ENCODE measurements around the gene ELAVL3. TPM values are rescaled to one million over a fixed set of nuclear protein-coding genes. Genes with fewer than 3 reads are reported as not detected.
"Not testable (repeated sequence)": the region's sequence is repeated elsewhere in the genome, so short reads cannot be mapped to it uniquely, and the experiment has no call there.

Gene ELAVL3
- total and polyA plus RNA-seq, 2 donors (not counting 1 experiment from before 2014, with no cell fraction given) = under 0.01 TPM; not detected in 1

GRCh38 chr19:11457831-11458230, 23.0 kb downstream of the ELAVL3 start:
- DNase-seq (ENCODE audit: low read depth in 2 of 2) = no peak
- no peak for TF ChIP-seq EZH2 (IDR thresholded peaks at IDR 0.05; ENCODE audit: low read length, missing control alignments)
- TF ChIP-seq, protein P1, sequence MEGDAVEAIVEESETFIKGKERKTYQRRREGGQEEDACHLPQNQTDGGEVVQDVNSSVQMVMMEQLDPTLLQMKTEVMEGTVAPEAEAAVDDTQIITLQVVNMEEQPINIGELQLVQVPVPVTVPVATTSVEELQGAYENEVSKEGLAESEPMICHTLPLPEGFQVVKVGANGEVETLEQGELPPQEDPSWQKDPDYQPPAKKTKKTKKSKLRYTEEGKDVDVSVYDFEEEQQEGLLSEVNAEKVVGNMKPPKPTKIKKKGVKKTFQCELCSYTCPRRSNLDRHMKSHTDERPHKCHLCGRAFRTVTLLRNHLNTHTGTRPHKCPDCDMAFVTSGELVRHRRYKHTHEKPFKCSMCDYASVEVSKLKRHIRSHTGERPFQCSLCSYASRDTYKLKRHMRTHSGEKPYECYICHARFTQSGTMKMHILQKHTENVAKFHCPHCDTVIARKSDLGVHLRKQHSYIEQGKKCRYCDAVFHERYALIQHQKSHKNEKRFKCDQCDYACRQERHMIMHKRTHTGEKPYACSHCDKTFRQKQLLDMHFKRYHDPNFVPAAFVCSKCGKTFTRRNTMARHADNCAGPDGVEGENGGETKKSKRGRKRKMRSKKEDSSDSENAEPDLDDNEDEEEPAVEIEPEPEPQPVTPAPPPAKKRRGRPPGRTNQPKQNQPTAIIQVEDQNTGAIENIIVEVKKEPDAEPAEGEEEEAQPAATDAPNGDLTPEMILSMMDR (conservative IDR thresholded peaks at IDR 0.05 in 1 of 2, IDR thresholded peaks at IDR 0.05 in 1 of 2; ENCODE audit: low read depth in 1 of 2, low read length in 2 of 2) = no peak
- no peak overlapping the region for H3K4me2 ChIP-seq (ENCODE audit: extremely low read depth, insufficient read depth, low read length)
- H3K36me3 ChIP-seq (ENCODE audit: control insufficient read depth, insufficient read depth, low read length) = no peaks in the 10 kb centered on the region
- H3K9ac ChIP-seq (ENCODE audit: insufficient read depth, low read length) = no peak overlapping the region
- H3K27me3 ChIP-seq (ENCODE audit: control insufficient read depth, insufficient read depth, low read length) = no peaks in the 10 kb centered on the region
- H2AFZ ChIP-seq (ENCODE audit: low read length) = no peak overlapping the region
- H3K79me2 ChIP-seq (ENCODE audit: control insufficient read depth, insufficient read depth, low read length) = no peaks in the 10 kb centered on the region
- no peaks in the 10 kb centered on the region for H3K9me3 ChIP-seq (ENCODE audit: control insufficient read depth, insufficient read depth, low read depth, low read length)
- no peaks in the 10 kb centered on the region for H4K20me1 ChIP-seq (ENCODE audit: control insufficient read depth, extremely low read depth, insufficient read depth, low read length)
- no peak overlapping the region for H3K27ac ChIP-seq (ENCODE audit: insufficient read depth, low read length)
- no peaks in the 10 kb centered on the region for H3K4me1 ChIP-seq (ENCODE audit: control insufficient read depth, extremely low read depth, insufficient read depth, low read length)
- H3K4me3 ChIP-seq (replicated peaks in 1 of 4; ENCODE audit: control extremely low read depth in 1 of 4, insufficient read depth in 1 of 4, low read depth in 3 of 4, low read length in 4 of 4) = no peak overlapping the region

DNA sequence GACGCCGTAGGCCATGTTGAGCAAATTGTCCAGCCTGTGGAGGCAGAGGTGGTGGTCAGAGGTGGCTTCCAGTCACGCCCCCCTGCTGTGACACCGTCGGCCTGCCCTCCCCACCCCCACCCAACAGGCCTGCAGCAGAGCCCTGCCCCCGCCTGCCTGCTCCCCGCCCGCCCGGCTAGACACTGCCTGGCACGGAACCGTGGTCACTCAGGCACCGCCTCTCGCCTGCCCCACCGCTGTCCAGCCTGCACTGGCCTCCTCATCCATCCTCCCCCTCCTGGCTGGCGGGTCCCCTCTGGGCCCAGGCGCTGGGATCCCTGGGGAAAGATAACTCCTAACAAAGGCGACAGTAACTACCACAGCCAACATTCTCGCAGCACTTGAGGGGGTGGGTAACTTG, 23.7 kb downstream of the ELAVL3 start:
- DNase-seq (ENCODE audit: low read depth in 2 of 2) = no peak
- H2AFZ ChIP-seq (ENCODE audit: low read length) = no peak overlapping the region
- H3K4me1 ChIP-seq (ENCODE audit: control insufficient read depth, extremely low read depth, insufficient read depth, low read length) = no peaks in the 10 kb centered on the region
- no peaks in the 10 kb centered on the region for H3K27me3 ChIP-seq (ENCODE audit: control insufficient read depth, insufficient read depth, low read length)
- H3K36me3 ChIP-seq (ENCODE audit: control insufficient read depth, insufficient read depth, low read length) = no peaks in the 10 kb centered on the region
- H3K27ac ChIP-seq (ENCODE audit: insufficient read depth, low read length) = no peak overlapping the region
- TF ChIP-seq, protein P1 (conservative IDR thresholded peaks at IDR 0.05 in 1 of 2, IDR thresholded peaks at IDR 0.05 in 1 of 2; ENCODE audit: low read depth in 1 of 2, low read length in 2 of 2) = no peak
- TF ChIP-seq EZH2 (IDR thresholded peaks at IDR 0.05; ENCODE audit: low read length, missing control alignments) = no peak
- no peaks in the 10 kb centered on the region for H3K9me3 ChIP-seq (ENCODE audit: control insufficient read depth, insufficient read depth, low read depth, low read length)
- H3K4me3 ChIP-seq (replicated peaks in 1 of 4; ENCODE audit: control extremely low read depth in 1 of 4, insufficient read depth in 1 of 4, low read depth in 3 of 4, low read length in 4 of 4) = no peak overlapping the region
- H4K20me1 ChIP-seq (ENCODE audit: control insufficient read depth, extremely low read depth, insufficient read depth, low read length) = no peaks in the 10 kb centered on the region
- no peak overlapping the region for H3K9ac ChIP-seq (ENCODE audit: insufficient read depth, low read length)
- H3K79me2 ChIP-seq (ENCODE audit: control insufficient read depth, insufficient read depth, low read length) = no peaks in the 10 kb centered on the region
- H3K4me2 ChIP-seq (ENCODE audit: extremely low read depth, insufficient read depth, low read length) = no peak overlapping the region

DNA sequence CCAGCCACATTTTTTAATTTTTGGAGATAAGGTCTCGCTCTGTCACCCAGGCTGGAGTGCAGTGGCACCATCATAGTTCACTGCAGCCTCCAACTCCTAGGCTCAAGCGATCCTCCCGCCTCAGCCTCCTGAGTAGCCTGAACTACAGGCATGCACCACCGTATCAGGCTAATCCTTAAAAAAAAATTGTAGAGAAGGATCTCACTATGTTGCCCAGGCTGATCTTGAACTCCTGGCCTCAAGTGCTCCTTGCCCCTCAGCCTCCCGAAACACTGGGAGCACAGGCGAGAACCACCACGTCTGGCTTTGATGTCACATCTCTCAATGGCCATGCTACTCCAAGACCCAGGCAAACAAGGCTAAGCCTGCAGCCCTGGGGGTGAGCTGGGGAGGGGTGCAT, 24.2 kb downstream of the ELAVL3 start:
- no peak overlapping the region for H2AFZ ChIP-seq (ENCODE audit: low read length)
- H3K4me3 ChIP-seq (replicated peaks in 1 of 4; ENCODE audit: control extremely low read depth in 1 of 4, insufficient read depth in 1 of 4, low read depth in 3 of 4, low read length in 4 of 4) = no peak overlapping the region
- H3K79me2 ChIP-seq (ENCODE audit: control insufficient read depth, insufficient read depth, low read length) = no peaks in the 10 kb centered on the region
- no peaks in the 10 kb centered on the region for H3K27me3 ChIP-seq (ENCODE audit: control insufficient read depth, insufficient read depth, low read length)
- no peak overlapping the region for H3K4me2 ChIP-seq (ENCODE audit: extremely low read depth, insufficient read depth, low read length)
- H3K27ac ChIP-seq (ENCODE audit: insufficient read depth, low read length) = no peak overlapping the region
- no peaks in the 10 kb centered on the region for H3K9me3 ChIP-seq (ENCODE audit: control insufficient read depth, insufficient read depth, low read depth, low read length)
- no peaks in the 10 kb centered on the region for H3K4me1 ChIP-seq (ENCODE audit: control insufficient read depth, extremely low read depth, insufficient read depth, low read length)
- no peak for TF ChIP-seq EZH2 (IDR thresholded peaks at IDR 0.05; ENCODE audit: low read length, missing control alignments)
- TF ChIP-seq, protein P1 (conservative IDR thresholded peaks at IDR 0.05 in 1 of 2, IDR thresholded peaks at IDR 0.05 in 1 of 2; ENCODE audit: low read depth in 1 of 2, low read length in 2 of 2) = no peak
- H3K9ac ChIP-seq (ENCODE audit: insufficient read depth, low read length) = no peak overlapping the region
- no peaks in the 10 kb centered on the region for H4K20me1 ChIP-seq (ENCODE audit: control insufficient read depth, extremely low read depth, insufficient read depth, low read length)
- no peaks in the 10 kb centered on the region for H3K36me3 ChIP-seq (ENCODE audit: control insufficient read depth, insufficient read depth, low read length)
- no peak for DNase-seq (ENCODE audit: low read depth in 2 of 2)

DNA sequence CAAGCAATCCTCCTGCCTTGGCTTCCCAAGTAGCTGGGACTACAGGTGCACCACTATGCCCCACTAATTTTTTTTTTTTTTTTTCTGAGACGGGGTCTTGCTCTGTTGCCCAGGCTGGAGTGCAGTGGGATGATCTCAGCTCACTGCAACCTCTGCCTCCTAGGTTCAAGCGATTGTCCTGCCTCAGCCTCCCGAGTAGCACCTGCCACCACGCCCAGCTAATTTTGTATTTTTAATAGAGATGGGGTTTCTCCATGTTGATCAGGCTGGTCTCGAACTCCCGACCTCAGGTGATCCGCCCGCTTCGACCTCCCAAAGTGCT, 25.7 kb downstream of the ELAVL3 start:
- not testable (repeated sequence) for H4K20me1 ChIP-seq (ENCODE audit: control insufficient read depth, extremely low read depth, insufficient read depth, low read length); H2AFZ ChIP-seq (ENCODE audit: low read length); H3K9ac ChIP-seq (ENCODE audit: insufficient read depth, low read length)

More for the DNA sequence above, 25.7 kb downstream of the ELAVL3 start:
- not testable (repeated sequence) for H3K4me1 ChIP-seq (ENCODE audit: control insufficient read depth, extremely low read depth, insufficient read depth, low read length); H3K36me3 ChIP-seq (ENCODE audit: control insufficient read depth, insufficient read depth, low read length); H3K79me2 ChIP-seq (ENCODE audit: control insufficient read depth, insufficient read depth, low read length); H3K4me3 ChIP-seq (replicated peaks in 1 of 4; ENCODE audit: control extremely low read depth in 1 of 4, insufficient read depth in 1 of 4, low read depth in 3 of 4, low read length in 4 of 4); H3K27me3 ChIP-seq (ENCODE audit: control insufficient read depth, insufficient read depth, low read length); H3K4me2 ChIP-seq (ENCODE audit: extremely low read depth, insufficient read depth, low read length); H3K27ac ChIP-seq (ENCODE audit: insufficient read depth, low read length); H3K9me3 ChIP-seq (ENCODE audit: control insufficient read depth, insufficient read depth, low read depth, low read length); DNase-seq (ENCODE audit: low read depth in 2 of 2)
